ENCODE results near the gene ZNF19. TPM values are rescaled to one million over a fixed set of nuclear protein-coding genes. Genes with fewer than 3 reads are reported as not detected.

The ZNF19 gene
- total RNA-seq, 1 experiment from 2014 or later, result 11.1 TPM

- CTCF ChIA-PET, result no interaction called here
- Mint-ChIP-seq H3K4me1 (ENCODE audit: low read depth, unreplicated experiment) (peaks cover 60% of the 10 kb centered on the region), H3K36me3 (ENCODE audit: insufficient read depth, unreplicated experiment) (peaks cover 41% of the 10 kb centered on the region), H3K9me3 (ENCODE audit: low read depth, unreplicated experiment) (no peaks in the 10 kb centered on the region), H3K27me3 (ENCODE audit: unreplicated experiment) (no peaks in the 10 kb centered on the region), H3K4me3 (ENCODE audit: low read depth, unreplicated experiment) (peak overlapping the region; percentile 81), H3K27ac (ENCODE audit: unreplicated experiment) (peak overlapping the region; percentile 96)
- intact Hi-C loops (cut with micrococcal nuclease; ENCODE audit: unreplicated experiment), result no loop called here
- no peak for DNase-seq
- no TSS peak for BruUV-seq (replicated peaks)
- no peak for TF ChIP-seq CTCF (IDR thresholded peaks at IDR 0.05; ENCODE audit: unreplicated experiment)
Observed at GRCh38 chr16:71524566-71525553, 35.7 kb upstream of the ZNF19 start.

- CTCF ChIA-PET, result interaction anchor here (1.1 kb wide), 1 partner anchor 9 kb away, joined by 3 read pairs; no protein-coding TSS in a partner anchor
- no peak overlapping the region for H3K4me3 Mint-ChIP-seq (ENCODE audit: low read depth, unreplicated experiment)
- H3K4me1 Mint-ChIP-seq (ENCODE audit: low read depth, unreplicated experiment), result peaks cover 50% of the 10 kb centered on the region
- DNase-seq, result no peak
- peaks cover 4% of the 10 kb centered on the region for H3K36me3 Mint-ChIP-seq (ENCODE audit: insufficient read depth, unreplicated experiment)
- intact Hi-C loops (cut with micrococcal nuclease; ENCODE audit: unreplicated experiment), result no loop called here
- no peak overlapping the region for H3K27ac Mint-ChIP-seq (ENCODE audit: unreplicated experiment)
- BruUV-seq (replicated peaks), result no TSS peak
- H3K9me3 Mint-ChIP-seq (ENCODE audit: low read depth, unreplicated experiment), result no peaks in the 10 kb centered on the region
- H3K27me3 Mint-ChIP-seq (ENCODE audit: unreplicated experiment), result no peaks in the 10 kb centered on the region
- TF ChIP-seq CTCF (IDR thresholded peaks at IDR 0.05; ENCODE audit: unreplicated experiment), result no peak
Observed at GRCh38 chr16:71520550-71520949, 31.4 kb upstream of the ZNF19 start.

- intact Hi-C loops (cut with micrococcal nuclease; ENCODE audit: unreplicated experiment), result loop anchor here (1.0 kb wide), 2 partner anchors 11 to 49 kb away; partner anchors contain the start of gene CHST4
- Mint-ChIP-seq H3K27ac (ENCODE audit: unreplicated experiment) (peak overlapping the region; percentile 82), H3K4me3 (ENCODE audit: low read depth, unreplicated experiment) (peak overlapping the region; percentile 17), H3K4me1 (ENCODE audit: low read depth, unreplicated experiment) (peaks cover 65% of the 10 kb centered on the region), H3K27me3 (ENCODE audit: unreplicated experiment) (no peaks in the 10 kb centered on the region), H3K36me3 (ENCODE audit: insufficient read depth, unreplicated experiment) (peaks cover 23% of the 10 kb centered on the region), H3K9me3 (ENCODE audit: low read depth, unreplicated experiment) (no peaks in the 10 kb centered on the region)
- CTCF ChIA-PET, result no interaction called here
- no TSS peak for BruUV-seq (replicated peaks)
- peak; percentile 93 for DNase-seq
- TF ChIP-seq CTCF (IDR thresholded peaks at IDR 0.05; ENCODE audit: unreplicated experiment), result no peak
Observed at GRCh38 chr16:71515026-71515425, 25.9 kb upstream of the ZNF19 start.

GRCh38 chr16:71514476-71514875 is 25.4 kb upstream of the ZNF19 start:
- H3K27me3 Mint-ChIP-seq (ENCODE audit: unreplicated experiment), result no peaks in the 10 kb centered on the region

More at GRCh38 chr16:71514476-71514875, 25.4 kb upstream of the ZNF19 start:
- Mint-ChIP-seq H3K36me3 (ENCODE audit: insufficient read depth, unreplicated experiment) (peaks cover 23% of the 10 kb centered on the region), H3K27ac (ENCODE audit: unreplicated experiment) (peak overlapping the region; percentile 82), H3K4me1 (ENCODE audit: low read depth, unreplicated experiment) (peaks cover 65% of the 10 kb centered on the region), H3K4me3 (ENCODE audit: low read depth, unreplicated experiment) (peak overlapping the region; percentile 17), H3K9me3 (ENCODE audit: low read depth, unreplicated experiment) (peaks cover 4% of the 10 kb centered on the region)
- DNase-seq, result no peak
- CTCF ChIA-PET, result no interaction called here
- no peak for TF ChIP-seq CTCF (IDR thresholded peaks at IDR 0.05; ENCODE audit: unreplicated experiment)
- intact Hi-C loops (cut with micrococcal nuclease; ENCODE audit: unreplicated experiment), result no loop called here
- BruUV-seq (replicated peaks), result no TSS peak

Data from Calu3 (cell line).